ENCODE measurements around the gene CAT.

The CAT gene

GRCh38 chr11:34508524-34508923 is 69.8 kb downstream of the CAT start:
- no peak for TF ChIP-seq CTCF (IDR thresholded peaks at IDR 0.05; ENCODE audit: low read length, missing control alignments)
- no peak overlapping the region for H3K4me3 ChIP-seq (replicated peaks; ENCODE audit: low read depth, low read length)
- DNase-seq (ENCODE audit: low read depth), result no peak

- DNase-seq (ENCODE audit: low read depth), result no peak
- TF ChIP-seq CTCF (IDR thresholded peaks at IDR 0.05; ENCODE audit: low read length, missing control alignments), result no peak
These were observed 70.7 kb downstream of the CAT start for GRCh38 chr11:34509336-34509876.

GRCh38 chr11:34510218-34510617 is 71.5 kb downstream of the CAT start:
- no peak for DNase-seq (ENCODE audit: low read depth)
- no peak overlapping the region for H3K4me3 ChIP-seq (replicated peaks; ENCODE audit: low read depth, low read length)
- TF ChIP-seq CTCF (IDR thresholded peaks at IDR 0.05; ENCODE audit: low read length, missing control alignments), result no peak

More at GRCh38 chr11:34509336-34509876, 70.7 kb downstream of the CAT start:
- no peak overlapping the region for H3K4me3 ChIP-seq (replicated peaks; ENCODE audit: low read depth, low read length)

GRCh38 chr11:34510673-34511072 is 71.9 kb downstream of the CAT start:
- TF ChIP-seq CTCF (IDR thresholded peaks at IDR 0.05; ENCODE audit: low read length, missing control alignments), result no peak
- no peak overlapping the region for H3K4me3 ChIP-seq (replicated peaks; ENCODE audit: low read depth, low read length)
- no peak for DNase-seq (ENCODE audit: low read depth)

- peak; percentile 95 for TF ChIP-seq CTCF (IDR thresholded peaks at IDR 0.05; ENCODE audit: low read length, missing control alignments)
- no peak overlapping the region for H3K4me3 ChIP-seq (replicated peaks; ENCODE audit: low read depth, low read length)
- DNase-seq (ENCODE audit: low read depth), result peak; percentile 65
These were observed 74.3 kb downstream of the CAT start for GRCh38 chr11:34512840-34513681.

GRCh38 chr11:34513682-34514449 is 75.1 kb downstream of the CAT start, which contains the start of gene ELF5:
TSS of gene ELF5 (minus strand) at chr11:34513794. CDS start at chr11:34505749, 8,045 bp downstream.
- no peak for TF ChIP-seq CTCF (IDR thresholded peaks at IDR 0.05; ENCODE audit: low read length, missing control alignments)
- no peak for DNase-seq (ENCODE audit: low read depth)
- H3K4me3 ChIP-seq (replicated peaks; ENCODE audit: low read depth, low read length), result no peak within 1 kb of the TSS
